HG03442 (cell line): Measurements from ENCODE around the gene SHMT2.

ENCODE experiments used
- ATAC-seq: cut with Tn5 transposase; IDR thresholded peaks from one replicate; pipeline ENCODE4 v1.9.1; 2021; ENCODE audit warnings: mild to moderate bottlenecking, moderate library complexity; ENCODE audit not compliant: unreplicated experiment

The SHMT2 gene

GRCh38 chr12:57229634-57230380 is at the start of gene SHMT2:
Gene SHMT2, plus strand, starts transcription at chr12:57229711. Its CDS starts 68 bp downstream, at chr12:57229779.
- ATAC-seq = peak; percentile 54

GRCh38 chr12:57180321-57180989 is 49.1 kb upstream of the SHMT2 start:
- ATAC-seq = no peak

- ATAC-seq = no peak
These were observed 48.4 kb upstream of the SHMT2 start for GRCh38 chr12:57181072-57181471.

DNA sequence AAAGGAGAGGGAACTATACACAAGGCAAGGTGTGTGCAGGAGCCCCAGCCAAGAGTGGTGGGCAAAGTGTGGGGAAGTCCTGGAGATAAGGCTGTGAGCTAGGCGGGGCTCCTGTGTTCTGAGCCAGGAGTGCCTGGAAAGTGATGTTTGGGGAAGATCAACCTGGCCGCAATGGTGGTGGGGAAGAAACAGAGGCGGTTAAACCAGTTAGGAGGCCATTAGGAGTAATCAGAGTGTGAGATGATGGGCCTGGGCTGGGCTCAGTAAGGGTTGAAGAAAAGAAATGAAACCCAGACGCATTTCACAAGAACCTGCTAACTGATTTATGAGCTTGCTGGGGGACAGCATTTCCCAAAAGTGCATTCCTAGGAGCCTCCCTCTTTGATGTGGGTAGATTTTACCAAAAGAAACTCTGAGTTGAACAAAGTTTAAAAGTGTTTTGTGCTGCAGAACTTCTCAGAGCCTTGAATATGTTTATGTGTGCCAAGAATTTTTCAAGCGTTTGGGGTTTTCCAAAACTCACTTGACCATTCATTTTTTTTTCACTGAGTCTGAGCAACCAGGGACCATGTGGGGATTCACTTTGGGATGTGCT is 47.9 kb upstream of the SHMT2 start:
- ATAC-seq = no peak

GRCh38 chr12:57182918-57183575 is 46.5 kb upstream of the SHMT2 start:
- peak; percentile 79 for ATAC-seq

DNA sequence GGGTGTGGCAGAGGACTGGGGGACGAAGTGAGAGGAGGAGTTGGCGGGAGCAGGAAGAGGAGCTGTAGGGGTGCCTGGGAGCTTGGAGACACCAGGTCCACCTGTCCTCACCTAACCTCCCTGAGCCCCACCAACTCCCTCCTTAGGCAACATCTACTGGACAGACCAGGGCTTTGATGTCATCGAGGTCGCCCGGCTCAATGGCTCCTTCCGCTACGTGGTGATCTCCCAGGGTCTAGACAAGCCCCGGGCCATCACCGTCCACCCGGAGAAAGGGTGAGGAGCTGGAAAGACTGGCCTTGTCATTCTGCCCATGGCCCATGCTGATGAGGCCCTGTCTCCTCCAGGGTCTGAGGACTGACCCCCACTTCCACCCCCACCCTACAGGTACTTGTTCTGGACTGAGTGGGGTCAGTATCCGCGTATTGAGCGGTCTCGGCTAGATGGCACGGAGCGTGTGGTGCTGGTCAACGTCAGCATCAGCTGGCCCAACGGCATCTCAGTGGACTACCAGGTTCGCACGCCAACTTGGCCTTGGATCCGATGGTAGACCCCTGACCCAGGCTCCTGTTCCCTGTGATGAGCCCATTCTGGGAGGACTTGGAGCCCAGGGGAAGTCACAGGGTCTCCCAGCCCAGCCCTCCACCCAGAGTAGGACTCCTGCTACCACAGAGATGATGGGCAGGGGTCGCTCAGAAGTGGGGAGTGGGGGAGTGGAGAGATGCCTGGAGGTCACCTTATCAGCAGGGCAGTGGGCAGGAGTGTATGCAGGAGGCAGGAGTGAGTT is 45.4 kb upstream of the SHMT2 start:
- no peak for ATAC-seq

- ATAC-seq = no peak
These were observed 44.1 kb upstream of the SHMT2 start for GRCh38 chr12:57185403-57185802.

DNA sequence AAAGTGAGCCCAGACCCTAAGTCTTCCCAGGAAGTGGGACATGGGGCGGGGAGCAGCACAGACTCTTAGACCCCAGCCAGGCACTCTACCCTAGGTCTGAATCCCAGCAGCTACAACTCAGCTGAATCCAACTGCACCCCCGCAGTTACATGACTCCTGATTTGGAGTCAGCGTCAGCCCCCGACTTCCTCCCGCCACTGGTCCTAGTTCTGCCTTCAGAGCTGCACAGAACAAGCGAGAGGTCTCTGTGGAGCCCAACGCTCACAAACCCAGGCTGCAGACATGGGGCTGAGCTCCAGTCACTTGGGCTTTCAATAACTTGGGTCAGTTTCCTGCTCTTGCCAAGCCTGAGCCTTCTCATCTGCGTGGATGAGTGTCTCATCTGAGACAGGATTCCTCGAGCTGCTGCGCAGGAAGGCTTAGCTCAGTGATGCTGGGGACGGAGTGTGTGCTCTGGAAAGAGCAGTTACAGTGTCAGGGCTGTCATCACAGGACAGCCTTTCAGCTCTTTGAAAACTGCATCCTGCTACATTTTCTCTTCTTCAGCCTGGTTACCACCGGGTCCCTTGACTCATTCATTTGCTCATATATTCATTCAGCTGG is 43.5 kb upstream of the SHMT2 start:
- no peak for ATAC-seq

- no peak for ATAC-seq
These were observed 42.1 kb upstream of the SHMT2 start for GRCh38 chr12:57187222-57188089.

DNA sequence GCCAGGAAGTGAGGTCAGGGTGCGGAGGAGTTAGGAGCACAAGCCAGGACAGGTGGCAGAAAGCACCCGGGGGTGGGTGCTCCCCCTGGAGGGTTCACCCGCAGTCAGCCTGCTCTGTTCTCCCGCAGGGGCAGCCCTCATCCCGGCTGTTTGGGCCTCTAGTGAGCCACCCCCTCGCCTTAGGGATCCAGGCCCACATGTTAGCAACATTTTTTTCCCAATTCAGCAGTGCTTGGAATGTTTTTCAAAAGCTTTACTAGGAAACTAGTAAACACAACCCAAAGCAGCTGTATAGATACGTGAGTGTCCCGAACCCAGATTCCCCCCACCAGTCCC is 41.5 kb upstream of the SHMT2 start:
- ATAC-seq = no peak

DNA sequence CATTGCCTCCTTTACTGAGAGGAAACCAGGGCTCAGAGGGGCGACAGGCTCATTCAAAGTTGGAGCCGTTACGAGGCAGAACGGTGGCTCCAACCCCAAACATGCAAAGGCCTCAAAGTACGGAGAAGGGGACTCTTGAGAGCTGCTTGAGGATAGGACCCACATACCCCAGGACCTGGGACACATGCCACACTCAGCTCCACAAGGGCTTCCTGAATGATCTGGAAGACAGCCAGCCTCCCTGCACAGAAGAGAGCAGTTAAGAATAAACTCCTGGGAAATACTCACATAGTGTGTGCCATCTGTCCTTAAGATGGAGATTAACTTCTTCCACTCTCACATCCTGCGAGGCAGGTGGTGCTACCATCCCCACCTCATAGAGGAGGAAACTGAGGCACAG is 39.5 kb upstream of the SHMT2 start:
- ATAC-seq = no peak

DNA sequence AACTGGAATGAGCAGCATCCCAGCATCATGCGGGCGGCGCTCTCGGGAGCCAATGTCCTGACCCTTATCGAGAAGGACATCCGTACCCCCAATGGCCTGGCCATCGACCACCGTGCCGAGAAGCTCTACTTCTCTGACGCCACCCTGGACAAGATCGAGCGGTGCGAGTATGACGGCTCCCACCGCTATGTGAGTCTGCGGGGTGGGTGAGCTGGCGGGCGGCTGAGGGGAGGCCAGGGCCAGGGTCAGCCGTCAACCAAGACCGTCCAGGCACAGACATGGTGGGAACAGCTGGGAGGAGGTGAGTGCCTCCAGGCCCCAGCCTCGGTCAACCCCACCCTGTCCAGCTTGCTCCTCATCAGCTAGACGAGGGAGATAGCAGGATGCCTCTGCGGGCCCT is 38.7 kb upstream of the SHMT2 start:
- no peak for ATAC-seq

- no peak for ATAC-seq
These were observed 38.1 kb upstream of the SHMT2 start for GRCh38 chr12:57191410-57191809.

DNA sequence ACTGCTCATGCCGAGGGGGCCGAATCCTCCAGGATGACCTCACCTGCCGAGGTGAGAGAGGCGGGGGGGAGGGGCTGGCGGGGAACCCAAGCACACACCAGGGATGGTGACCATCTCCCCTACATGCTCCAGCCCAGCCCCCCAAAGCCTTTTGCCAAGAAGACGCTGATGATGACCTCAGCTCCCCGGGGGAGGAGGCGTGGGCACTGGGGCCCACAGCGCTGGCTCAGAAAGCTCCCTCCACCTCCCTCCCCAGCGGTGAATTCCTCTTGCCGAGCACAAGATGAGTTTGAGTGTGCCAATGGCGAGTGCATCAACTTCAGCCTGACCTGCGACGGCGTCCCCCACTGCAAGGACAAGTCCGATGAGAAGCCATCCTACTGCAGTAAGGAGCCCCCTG is 36.6 kb upstream of the SHMT2 start:
- no peak for ATAC-seq

DNA sequence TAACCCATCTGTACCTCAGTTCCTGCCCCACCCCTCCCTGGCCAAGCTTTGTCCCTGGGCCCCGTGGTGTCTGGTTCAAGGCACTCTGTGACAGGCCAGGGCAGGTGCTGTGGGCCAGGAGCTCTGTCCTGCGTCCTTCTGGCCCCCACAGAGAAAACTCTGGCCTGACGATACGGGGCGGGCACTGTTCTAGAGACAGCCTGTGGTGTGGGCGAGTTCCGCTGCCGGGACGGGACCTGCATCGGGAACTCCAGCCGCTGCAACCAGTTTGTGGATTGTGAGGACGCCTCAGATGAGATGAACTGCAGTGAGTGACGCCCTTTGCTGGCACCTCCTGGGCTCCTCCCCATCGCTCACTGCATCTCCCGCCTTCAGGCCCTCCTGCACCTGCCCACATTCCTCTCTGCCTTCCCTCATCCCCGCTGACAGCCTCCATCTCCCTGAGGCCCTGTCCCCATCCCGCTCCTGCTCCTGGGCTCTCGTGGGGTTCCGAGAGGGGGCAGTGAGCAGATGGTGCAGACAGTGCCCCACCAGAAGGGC is 35.7 kb upstream of the SHMT2 start:
- no peak for ATAC-seq

DNA sequence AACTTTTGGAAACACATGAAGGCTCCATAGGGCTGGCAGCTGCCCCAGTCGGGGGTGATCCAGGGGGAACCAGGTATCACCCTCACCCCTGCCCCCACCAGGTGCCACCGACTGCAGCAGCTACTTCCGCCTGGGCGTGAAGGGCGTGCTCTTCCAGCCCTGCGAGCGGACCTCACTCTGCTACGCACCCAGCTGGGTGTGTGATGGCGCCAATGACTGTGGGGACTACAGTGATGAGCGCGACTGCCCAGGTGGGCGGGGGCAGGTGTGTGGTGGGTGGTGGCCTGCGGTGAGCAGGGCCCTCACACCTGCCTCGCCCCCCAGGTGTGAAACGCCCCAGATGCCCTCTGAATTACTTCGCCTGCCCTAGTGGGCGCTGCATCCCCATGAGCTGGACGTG is 35.3 kb upstream of the SHMT2 start:
- ATAC-seq = no peak

DNA sequence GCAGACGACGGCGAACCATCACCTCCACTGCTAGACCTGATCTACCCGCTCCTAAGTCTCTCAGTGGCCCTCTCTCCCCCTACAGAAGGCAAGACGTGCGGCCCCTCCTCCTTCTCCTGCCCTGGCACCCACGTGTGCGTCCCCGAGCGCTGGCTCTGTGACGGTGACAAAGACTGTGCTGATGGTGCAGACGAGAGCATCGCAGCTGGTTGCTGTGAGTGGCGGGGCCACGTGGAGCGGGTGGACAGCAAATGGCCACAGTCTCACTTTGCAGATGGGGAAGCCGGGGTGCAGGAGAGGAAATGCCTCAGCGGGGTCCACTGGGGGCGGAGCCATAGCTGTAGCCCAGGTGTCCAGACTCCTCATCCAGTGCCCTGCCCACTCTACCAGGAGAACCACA is 34.3 kb upstream of the SHMT2 start:
- ATAC-seq = no peak

DNA sequence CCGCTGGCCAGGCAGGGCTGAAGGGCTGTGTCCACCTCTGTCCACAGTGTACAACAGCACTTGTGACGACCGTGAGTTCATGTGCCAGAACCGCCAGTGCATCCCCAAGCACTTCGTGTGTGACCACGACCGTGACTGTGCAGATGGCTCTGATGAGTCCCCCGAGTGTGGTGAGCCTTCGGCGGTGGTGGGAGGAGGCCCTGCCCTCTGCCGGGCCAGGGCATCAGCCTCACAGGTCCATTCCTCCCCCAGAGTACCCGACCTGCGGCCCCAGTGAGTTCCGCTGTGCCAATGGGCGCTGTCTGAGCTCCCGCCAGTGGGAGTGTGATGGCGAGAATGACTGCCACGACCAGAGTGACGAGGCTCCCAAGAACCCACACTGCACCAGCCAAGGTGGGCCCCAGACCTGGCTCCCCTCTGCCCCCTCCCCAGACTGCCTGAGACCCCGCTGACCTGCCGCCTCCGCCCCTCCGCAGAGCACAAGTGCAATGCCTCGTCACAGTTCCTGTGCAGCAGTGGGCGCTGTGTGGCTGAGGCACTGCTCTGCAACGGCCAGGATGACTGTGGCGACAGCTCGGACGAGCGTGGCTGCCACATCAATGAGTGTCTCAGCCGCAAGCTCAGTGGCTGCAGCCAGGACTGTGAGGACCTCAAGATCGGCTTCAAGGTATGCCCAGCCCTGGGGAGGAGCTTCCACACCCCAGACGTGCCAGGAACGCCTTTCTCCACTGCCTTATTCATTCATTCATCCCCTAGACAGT is 33.7 kb upstream of the SHMT2 start:
- ATAC-seq = no peak

- no peak for ATAC-seq
These were observed 33.1 kb upstream of the SHMT2 start for GRCh38 chr12:57196439-57196838.
